GM19452 (cell line): ENCODE results near the gene CIP2A.

Experiments
- ATAC-seq: cut with Tn5 transposase; IDR thresholded peaks from one replicate; pipeline ENCODE4 v1.9.1; 2021; ENCODE audit not compliant: unreplicated experiment

CIP2A gene

DNA sequence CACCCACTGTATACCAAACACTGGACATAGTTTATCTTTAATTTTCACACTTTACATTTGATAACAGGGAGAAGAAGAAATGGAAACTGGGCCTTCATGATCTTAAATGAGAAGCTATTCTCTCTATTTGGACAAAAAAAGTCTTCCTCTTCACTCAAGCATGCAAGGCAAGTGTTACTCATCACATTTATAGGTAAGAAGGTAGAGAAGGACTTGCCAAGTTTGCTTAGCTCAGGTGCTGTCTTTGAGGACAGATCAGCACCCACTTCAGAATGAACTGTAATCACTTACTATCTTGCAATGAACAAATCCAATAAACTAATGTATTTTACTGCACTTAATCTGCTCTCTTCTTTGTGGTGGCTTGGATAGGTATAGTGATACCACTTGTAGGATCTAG lies 77.7 kb downstream of the CIP2A start:
- ATAC-seq = no peak

GRCh38 chr3:108511055-108511454 lies 78.2 kb downstream of the CIP2A start:
- ATAC-seq = no peak

GRCh38 chr3:108510496-108510895 lies 78.7 kb downstream of the CIP2A start, which contains the start of gene MYH15:
TSS of gene MYH15 (minus strand) at chr3:108510596. CDS start at chr3:108510530, 66 bp downstream.
- no peak for ATAC-seq

DNA sequence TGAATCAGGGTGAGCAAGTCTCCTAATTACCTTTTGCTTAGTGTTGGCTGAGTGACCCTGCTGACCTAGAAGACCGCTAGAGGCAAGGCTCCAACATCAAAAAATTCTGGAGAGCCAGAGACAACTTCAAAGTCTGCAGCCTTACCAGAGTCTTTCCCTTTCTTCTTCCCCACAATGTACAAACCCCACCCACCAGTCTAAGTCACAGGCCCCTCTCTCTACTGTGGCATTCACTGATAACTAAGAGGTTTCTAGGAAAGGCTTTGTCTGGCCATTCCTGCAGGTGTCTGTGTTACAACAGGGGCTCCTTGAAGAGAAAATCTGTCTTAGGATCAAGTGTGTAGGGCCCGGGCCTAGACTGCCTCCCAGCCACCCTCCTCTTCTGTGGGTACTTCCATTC lies 79.4 kb downstream of the CIP2A start:
- ATAC-seq = no peak

GRCh38 chr3:108509263-108509662 lies 80.0 kb downstream of the CIP2A start:
- no peak for ATAC-seq

DNA sequence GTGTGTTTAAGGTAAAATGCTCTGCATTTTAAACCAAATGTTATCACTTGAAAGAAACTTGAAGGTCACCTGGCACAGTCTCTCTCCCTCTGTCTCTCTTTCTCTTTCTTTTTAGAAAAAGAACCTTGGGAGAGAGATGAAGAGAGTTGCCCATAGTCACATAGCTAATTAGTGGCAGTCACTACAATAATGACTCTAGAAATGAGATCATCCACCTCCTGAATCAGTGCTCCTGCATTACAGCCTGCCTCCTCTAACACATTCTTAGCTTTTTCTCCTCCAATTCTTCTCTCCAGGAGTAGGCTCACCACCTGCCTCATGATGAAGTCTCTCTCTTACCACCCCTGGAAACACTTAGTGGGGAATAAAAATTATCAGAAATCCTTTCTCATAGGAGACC lies 81.3 kb downstream of the CIP2A start:
- no peak for ATAC-seq

GRCh38 chr3:108505811-108506210 lies 83.4 kb downstream of the CIP2A start:
- no peak for ATAC-seq

- ATAC-seq = no peak
Observed at GRCh38 chr3:108503722-108504121, 85.5 kb downstream of the CIP2A start.

GRCh38 chr3:108501535-108501934 lies 87.7 kb downstream of the CIP2A start:
- ATAC-seq = no peak

- no peak for ATAC-seq
Observed at GRCh38 chr3:108500728-108501127, 88.5 kb downstream of the CIP2A start.
